K562 (cell line): Measurements from ENCODE around the gene PHC1. TPM values are rescaled to one million over a fixed set of nuclear protein-coding genes. Genes with fewer than 3 reads are reported as not detected.

Experiments used
- E2F8 ChIP-seq: fragments of 450-650 bp; IDR thresholded peaks from 2 replicates; pipeline ENCODE4 v1.7.1; 2018; ENCODE audit warnings: mild to moderate bottlenecking, low read depth; ENCODE audit not compliant: partially characterized antibody
- ELF1 ChIP-seq: fragments of 200-800 bp; sonication (Bioruptor generic); IDR thresholded peaks from 2 replicates; pipeline ENCODE4 v1.6.1; 2016; ENCODE audit warnings: missing genetic modification characterization, missing compliant biosample characterization
- ETV1 ChIP-seq: fragments of 450-650 bp; conservative IDR thresholded peaks from 2 replicates; pipeline ENCODE4 v1.6.1; 2016; ENCODE audit warnings: missing genetic modification characterization, control low read depth, low read depth, missing compliant biosample characterization
- HDAC2 ChIP-seq: fragments of 450-650 bp; IDR thresholded peaks from 2 replicates; pipeline ENCODE4 v1.6.1; 2016; ENCODE audit warnings: mild to moderate bottlenecking
- JUN ChIP-seq, 2 experiments: sonication (generic) in 1 of 2; formaldehyde crosslinking in 1 of 2; IDR thresholded peaks; 2 replicates each; pipeline versions ENCODE4 v1.6.1 to v1.8.0; 2012 to 2022; ENCODE audit warnings: borderline replicate concordance in 2 of 2, mild to moderate bottlenecking in 2 of 2, improper control_type of control experiment in 1 of 2, low read depth in 1 of 2, low read length in 1 of 2, missing genetic modification reagents in 1 of 2
- MITF ChIP-seq: IDR thresholded peaks from 2 replicates; pipeline ENCODE4 v1.6.1; 2014; ENCODE audit warnings: antibody characterized with exemption
- SAP30 ChIP-seq: fragments of 200-600 bp; sonication (generic); IDR thresholded peaks from 2 replicates; pipeline ENCODE4 v1.6.1; 2012; ENCODE audit warnings: borderline replicate concordance, low read depth, mild to moderate bottlenecking, moderate library complexity, low read length, control low read depth, inconsistent platforms; ENCODE audit not compliant: insufficient read depth, poor library complexity, severe bottlenecking
- ZBTB11 ChIP-seq, 3 experiments: fragments of 200-800 bp in 1 of 3; fragments of 250-450 bp in 1 of 3; fragments of 450-650 bp in 1 of 3; sonication (Bioruptor Pico) in 1 of 3; sonication (Bioruptor generic) in 1 of 3; formaldehyde crosslinking in 1 of 3; IDR thresholded peaks; 2 replicates each; pipeline versions ENCODE4 v1.6.1 to v1.8.0; 2016 to 2022; ENCODE audit warnings: mild to moderate bottlenecking in 2 of 3, missing genetic modification characterization in 2 of 3, missing compliant biosample characterization in 1 of 3, moderate library complexity in 1 of 3
- ZFX ChIP-seq: sonication (generic); formaldehyde crosslinking; IDR thresholded peaks from 2 replicates; pipeline ENCODE4 v1.8.0; 2022; ENCODE audit warnings: mild to moderate bottlenecking, missing genetic modification reagents, moderate library complexity
- polyA plus RNA-seq, 8 experiments: library from polyadenylated mRNA; depleted of rRNA in 4 of 8; stranded (reverse) in 5 of 8; unstranded in 3 of 8; fragments of >200 nt; fragmentation: Nextera tagmentation in 2 of 8; fragmentation: Illumina TruSeq in 1 of 8; extraction: Ambion mirVana in 2 of 8; extraction: Trizol in 1 of 8; gene quantifications; 2 replicates each; pipeline versions ENCODE4 v1.2.1 to v1.2.3, GENCODE V29; 2011 to 2014; ENCODE audit warnings: inconsistent platforms in 1 of 8, missing spikeins in 1 of 8
- total RNA-seq, 7 experiments: library from RNA; depleted of rRNA in 6 of 7; stranded (reverse); fragments of >200 nt in 6 of 7; fragmentation: Illumina TruSeq in 2 of 7; extraction: Trizol in 2 of 7; gene quantifications; 2 replicates each; pipeline versions ENCODE4 v1.2.1 to v1.2.3, GENCODE V29; 2011 to 2021; ENCODE audit warnings: low replicate concordance in 1 of 7
- TF ChIP-seq, protein P1 (sequence below): sonication (generic); formaldehyde crosslinking; IDR thresholded peaks from 2 replicates; pipeline ENCODE4 v1.8.0; 2023; ENCODE audit warnings: mild to moderate bottlenecking, missing genetic modification reagents
- TF ChIP-seq, protein P2 (sequence below): fragments of 450-650 bp; formaldehyde crosslinking; IDR thresholded peaks from 2 replicates; pipeline ENCODE4 v1.4.0; 2022; ENCODE audit warnings: mild to moderate bottlenecking, moderate library complexity

The PHC1 gene
- total and polyA plus RNA-seq, 9 of the 15 experiments (the other 6 are each of a cell fraction or from before 2014, with no cell fraction given): 1.9 to 13.7 (median 6.9) TPM

GRCh38 chr12:8949342-8950220 lies 35.3 kb downstream of the PHC1 start, which contains the start of gene M6PR (continued):
- TF ChIP-seq HDAC2 (peak; percentile 74; the same call in 1 of the 2 replicates), ETV1 (peak; percentile 68), SAP30 (peak; percentile 94), ELF1 (tag) (peak; percentile 95), ZFX (peak; percentile 49; the same call in 1 of the 2 replicates), ZBTB11 (CRISPR knock-in tag; IDR thresholded peaks at IDR 0.05) (peak in 1 of 3 experiments; percentile 79; a peak in 2 of 6 replicates), MITF (peak; percentile 75; the same call in 1 of the 2 replicates), JUN (IDR thresholded peaks at IDR 0.05; ENCODE audit: borderline replicate concordance, low read depth, low read length) (peak; percentile 22; the same call in 1 of the 2 replicates), JUN (CRISPR knock-in tag; IDR thresholded peaks at IDR 0.05; ENCODE audit: borderline replicate concordance) (no peak), E2F8 (peak; percentile 60)
- TF ChIP-seq, protein P1, sequence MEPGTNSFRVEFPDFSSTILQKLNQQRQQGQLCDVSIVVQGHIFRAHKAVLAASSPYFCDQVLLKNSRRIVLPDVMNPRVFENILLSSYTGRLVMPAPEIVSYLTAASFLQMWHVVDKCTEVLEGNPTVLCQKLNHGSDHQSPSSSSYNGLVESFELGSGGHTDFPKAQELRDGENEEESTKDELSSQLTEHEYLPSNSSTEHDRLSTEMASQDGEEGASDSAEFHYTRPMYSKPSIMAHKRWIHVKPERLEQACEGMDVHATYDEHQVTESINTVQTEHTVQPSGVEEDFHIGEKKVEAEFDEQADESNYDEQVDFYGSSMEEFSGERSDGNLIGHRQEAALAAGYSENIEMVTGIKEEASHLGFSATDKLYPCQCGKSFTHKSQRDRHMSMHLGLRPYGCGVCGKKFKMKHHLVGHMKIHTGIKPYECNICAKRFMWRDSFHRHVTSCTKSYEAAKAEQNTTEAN (CRISPR knock-in tag): no peak; the same call in 1 of the 2 replicates
- TF ChIP-seq, protein P2, sequence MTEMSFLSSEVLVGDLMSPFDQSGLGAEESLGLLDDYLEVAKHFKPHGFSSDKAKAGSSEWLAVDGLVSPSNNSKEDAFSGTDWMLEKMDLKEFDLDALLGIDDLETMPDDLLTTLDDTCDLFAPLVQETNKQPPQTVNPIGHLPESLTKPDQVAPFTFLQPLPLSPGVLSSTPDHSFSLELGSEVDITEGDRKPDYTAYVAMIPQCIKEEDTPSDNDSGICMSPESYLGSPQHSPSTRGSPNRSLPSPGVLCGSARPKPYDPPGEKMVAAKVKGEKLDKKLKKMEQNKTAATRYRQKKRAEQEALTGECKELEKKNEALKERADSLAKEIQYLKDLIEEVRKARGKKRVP (CRISPR knock-in tag): peak; percentile 26; the same call in 1 of the 2 replicates
